SK-N-MC (cell line): ENCODE data around the gene CST5.

ENCODE experiments used
- EZH2 ChIP-seq: fragments of 200-600 bp; sonication (generic); IDR thresholded peaks from one replicate; pipeline ENCODE4 v1.6.1; 2017; ENCODE audit warnings: antibody characterized with exemption
- POLR2AphosphoS5 ChIP-seq: IDR thresholded peaks from 2 replicates; pipeline ENCODE4 v1.6.1; 2012; ENCODE audit warnings: mild to moderate bottlenecking, low read depth, low read length, borderline replicate concordance

DNA sequence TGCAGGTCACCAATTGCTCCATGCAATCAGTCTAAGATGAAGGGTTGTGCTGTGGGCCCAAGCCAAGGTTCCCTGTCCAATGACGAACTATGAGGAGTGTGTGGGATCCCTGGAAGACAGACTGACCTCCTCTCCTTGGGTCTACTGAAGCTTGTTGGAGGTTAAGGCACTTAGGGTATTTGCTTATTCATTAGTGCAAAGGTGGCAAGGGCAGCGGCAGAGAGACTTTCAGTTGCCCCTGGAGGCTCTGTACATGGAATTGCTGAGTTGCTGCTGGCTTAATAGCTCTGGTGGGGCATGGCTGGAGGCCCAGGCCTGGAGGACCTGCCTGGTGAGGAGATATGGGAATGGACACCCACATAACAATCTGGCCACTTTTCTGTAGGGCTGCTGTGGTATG lies 29.8 kb upstream of the CST5 start:
- TF ChIP-seq POLR2AphosphoS5 (no peak), EZH2 (no peak)
